DMS153 treated with DMSO at 0.1 percent for 48 hours (cell line): ENCODE measurements around the gene ARHGAP28.
"Not testable (repeated sequence)": the region's sequence is repeated elsewhere in the genome, so short reads cannot be mapped to it uniquely, and the experiment has no call there.

Experiments used
- DNase-seq: peaks from one replicate; lab custom pipeline; 2025; ENCODE audit not compliant: unreplicated experiment; lab: John Stamatoyannopoulos, UW

ARHGAP28 gene

GRCh38 chr18:6920099-6920955 lies 190.8 kb downstream of the ARHGAP28 start:
- peak; percentile 36 for DNase-seq

GRCh38 chr18:6921571-6921970 lies 192.1 kb downstream of the ARHGAP28 start:
- no peak for DNase-seq

GRCh38 chr18:6923220-6923619 lies 193.7 kb downstream of the ARHGAP28 start:
- no peak for DNase-seq

- no peak for DNase-seq
Observed at GRCh38 chr18:6927153-6927552, 197.6 kb downstream of the ARHGAP28 start.

GRCh38 chr18:6928359-6928758 lies 198.8 kb downstream of the ARHGAP28 start:
- no peak for DNase-seq

GRCh38 chr18:6929370-6930102 lies 200.0 kb downstream of the ARHGAP28 start:
- no peak for DNase-seq

GRCh38 chr18:6934859-6935258 lies 205.3 kb downstream of the ARHGAP28 start:
- no peak for DNase-seq

GRCh38 chr18:6938003-6938402 lies 208.5 kb downstream of the ARHGAP28 start:
- DNase-seq = no peak

GRCh38 chr18:6938403-6938802 lies 208.9 kb downstream of the ARHGAP28 start:
- DNase-seq = not testable (repeated sequence)

GRCh38 chr18:6939972-6940371 lies 210.5 kb downstream of the ARHGAP28 start:
- DNase-seq = no peak

- no peak for DNase-seq
Observed at GRCh38 chr18:6940451-6940850, 210.9 kb downstream of the ARHGAP28 start.

- no peak for DNase-seq
Observed at GRCh38 chr18:6941996-6942395, 212.5 kb downstream of the ARHGAP28 start.

GRCh38 chr18:6942742-6943141 lies 213.2 kb downstream of the ARHGAP28 start:
- no peak for DNase-seq

GRCh38 chr18:6943143-6943542 lies 213.6 kb downstream of the ARHGAP28 start:
- no peak for DNase-seq

GRCh38 chr18:6947338-6948030 lies 218.0 kb downstream of the ARHGAP28 start:
- no peak for DNase-seq

- DNase-seq = no peak
Observed at GRCh38 chr18:6948281-6949055, 219.0 kb downstream of the ARHGAP28 start.

GRCh38 chr18:6949800-6950586 lies 220.5 kb downstream of the ARHGAP28 start:
- no peak for DNase-seq

- DNase-seq = no peak
Observed at GRCh38 chr18:6950641-6951040, 221.1 kb downstream of the ARHGAP28 start.

- DNase-seq = no peak
Observed at GRCh38 chr18:6951336-6952090, 222.0 kb downstream of the ARHGAP28 start.
